Mucosa of rectum (tissue), 2 donors: Measurements from ENCODE around the gene CR1.
"Not testable (repeated sequence)": the region's sequence is repeated elsewhere in the genome, so short reads cannot be mapped to it uniquely, and the experiment has no call there.

Experiments
- H3K27ac ChIP-seq, 2 donors: one replicate each; pipeline ENCODE4 v1.7.0; 2013; ENCODE audit warnings: inconsistent platforms in 2 of 2, low read depth in 2 of 2, low read length in 2 of 2
- H3K27me3 ChIP-seq, 2 donors: one replicate each; pipeline ENCODE4 v1.7.0; 2013; ENCODE audit warnings: low read length in 2 of 2; ENCODE audit not compliant: control insufficient read depth in 2 of 2, insufficient read depth in 2 of 2
- H3K36me3 ChIP-seq, 2 donors: one replicate each; pipeline ENCODE4 v1.7.0; 2013; ENCODE audit warnings: low read length in 2 of 2; ENCODE audit not compliant: control insufficient read depth in 2 of 2, insufficient read depth in 2 of 2
- H3K4me1 ChIP-seq, 2 donors: one replicate each; pipeline ENCODE4 v1.7.0; 2013; ENCODE audit warnings: low read length in 2 of 2, mild to moderate bottlenecking in 1 of 2; ENCODE audit not compliant: control insufficient read depth in 2 of 2, insufficient read depth in 2 of 2
- H3K4me3 ChIP-seq, 2 donors: one replicate each; pipeline ENCODE4 v1.7.0; 2013; ENCODE audit warnings: low read length in 2 of 2
- H3K9ac ChIP-seq, 2 donors: one replicate each; pipeline ENCODE4 v1.7.0; 2013; ENCODE audit warnings: low read length in 2 of 2, low read depth in 1 of 2, mild to moderate bottlenecking in 1 of 2
- H3K9me3 ChIP-seq, 2 donors: one replicate each; pipeline ENCODE4 v1.7.0; 2013; ENCODE audit warnings: low read length in 2 of 2; ENCODE audit not compliant: control insufficient read depth in 2 of 2
- donor health status: healthy.
- donor health status: Normal muscosa, but diverticular disease.

CR1 gene

DNA sequence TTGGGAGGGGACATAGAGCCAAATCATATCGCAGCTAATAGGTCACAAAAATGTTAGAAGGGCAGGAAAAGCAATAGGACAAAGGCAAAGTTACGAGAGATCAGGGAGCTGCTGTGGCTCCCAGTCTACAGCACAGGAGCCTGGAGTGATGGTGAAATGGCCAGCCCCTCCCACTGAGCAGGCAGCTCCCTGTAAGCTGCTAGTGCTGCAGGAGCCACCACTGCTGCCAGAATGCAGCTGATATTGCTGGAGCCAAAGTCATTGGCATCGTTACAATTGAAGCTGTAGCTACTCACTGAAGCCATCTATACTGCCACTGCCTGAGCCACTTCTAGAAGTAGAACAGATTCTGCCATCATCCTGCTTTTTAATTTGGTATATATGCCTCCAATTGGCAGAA, 29.3 kb downstream of the CR1 start:
- not testable (repeated sequence) for H3K4me1 ChIP-seq, H3K36me3 ChIP-seq, H3K27ac ChIP-seq, H3K9ac ChIP-seq, H3K4me3 ChIP-seq, H3K9me3 ChIP-seq, H3K27me3 ChIP-seq

DNA sequence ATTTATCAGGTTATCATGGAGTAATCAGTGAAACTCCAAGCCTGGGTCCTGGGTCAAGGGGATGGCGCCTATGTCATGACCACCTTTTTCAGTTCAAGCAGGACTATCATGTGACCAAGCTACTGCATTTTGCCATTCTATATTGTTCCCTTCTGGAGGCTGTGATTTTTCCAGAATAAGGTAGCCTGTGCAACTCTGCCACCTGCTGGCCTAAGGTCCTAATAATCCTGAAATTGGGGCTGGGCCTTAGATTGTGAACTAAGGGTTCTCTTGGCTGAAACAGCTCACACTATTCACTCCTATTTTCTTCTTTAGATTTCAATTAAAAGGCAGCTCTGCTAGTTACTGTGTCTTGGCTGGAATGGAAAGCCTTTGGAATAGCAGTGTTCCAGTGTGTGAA, 32.4 kb downstream of the CR1 start:
- H3K4me1 ChIP-seq, H3K4me3 ChIP-seq, H3K9me3 ChIP-seq, H3K27me3 ChIP-seq, H3K36me3 ChIP-seq, H3K27ac ChIP-seq, H3K9ac ChIP-seq: not testable (repeated sequence)

DNA sequence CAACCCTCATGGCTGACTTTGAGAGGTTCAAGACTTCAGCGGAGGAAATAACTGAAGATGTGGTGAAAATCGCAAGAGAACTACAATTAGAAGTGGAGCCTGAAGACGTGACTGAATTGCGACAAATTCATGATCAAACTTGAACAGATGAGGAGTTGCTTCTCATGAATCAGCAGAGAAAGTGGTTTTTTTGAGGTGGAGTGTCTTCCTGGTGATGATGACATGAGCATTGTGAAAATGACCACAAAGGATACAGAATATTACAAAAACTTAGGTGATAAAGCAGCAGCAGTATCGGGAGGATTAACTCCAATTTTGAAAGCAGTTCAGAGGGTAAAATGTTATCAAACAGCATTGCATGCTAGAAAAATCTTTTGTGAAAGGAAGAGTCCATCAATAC, 40.3 kb downstream of the CR1 start:
- H3K9ac ChIP-seq, H3K27me3 ChIP-seq: not testable (repeated sequence)

GRCh38 chr1:207546677-207547357, 50.9 kb downstream of the CR1 start:
- H3K9me3 ChIP-seq, H3K4me3 ChIP-seq, H3K27me3 ChIP-seq, H3K4me1 ChIP-seq, H3K27ac ChIP-seq, H3K9ac ChIP-seq, H3K36me3 ChIP-seq: not testable (repeated sequence)

More for the DNA sequence above, 40.3 kb downstream of the CR1 start:
- not testable (repeated sequence) for H3K9me3 ChIP-seq, H3K36me3 ChIP-seq, H3K4me3 ChIP-seq, H3K4me1 ChIP-seq, H3K27ac ChIP-seq

- not testable (repeated sequence) for H3K4me3 ChIP-seq, H3K4me1 ChIP-seq, H3K36me3 ChIP-seq, H3K9me3 ChIP-seq, H3K9ac ChIP-seq, H3K27ac ChIP-seq, H3K27me3 ChIP-seq
Observed at GRCh38 chr1:207554823-207555222, 58.9 kb downstream of the CR1 start.

GRCh38 chr1:207565546-207566468, 69.8 kb downstream of the CR1 start:
- Histone ChIP-seq H3K27ac (no peak overlapping the region), H3K4me3 (no peak overlapping the region), H3K27me3 (no peaks in the 10 kb centered on the region), H3K9me3 (no peaks in the 10 kb centered on the region), H3K4me1 (no peaks in the 10 kb centered on the region), H3K36me3 (no peaks in the 10 kb centered on the region), H3K9ac (no peak overlapping the region)

- not testable (repeated sequence) for H3K4me3 ChIP-seq, H3K36me3 ChIP-seq, H3K9me3 ChIP-seq, H3K27ac ChIP-seq, H3K27me3 ChIP-seq, H3K4me1 ChIP-seq, H3K9ac ChIP-seq
Observed at GRCh38 chr1:207571926-207572325, 76.0 kb downstream of the CR1 start.

DNA sequence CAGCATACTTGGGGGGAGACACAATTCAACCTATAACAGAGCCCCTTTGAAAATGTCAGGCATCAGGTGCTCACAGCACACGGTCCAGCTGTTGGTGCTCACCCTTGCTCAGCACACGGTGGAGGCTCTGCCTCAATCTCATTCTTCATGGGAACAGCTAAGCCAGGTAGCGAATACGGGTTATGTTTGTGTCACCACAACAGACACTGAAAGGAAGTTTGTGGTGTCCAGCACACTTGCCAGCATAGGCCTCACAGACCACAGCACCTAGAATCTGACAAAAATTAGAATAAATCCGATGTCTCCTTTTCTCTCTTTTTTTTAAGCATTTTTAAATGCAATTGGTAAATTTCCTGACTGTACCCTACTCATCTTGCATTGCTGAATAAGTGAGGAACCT, 77.1 kb downstream of the CR1 start:
- H3K9me3 ChIP-seq, H3K4me3 ChIP-seq, H3K27me3 ChIP-seq, H3K9ac ChIP-seq, H3K27ac ChIP-seq, H3K4me1 ChIP-seq, H3K36me3 ChIP-seq: not testable (repeated sequence)

DNA sequence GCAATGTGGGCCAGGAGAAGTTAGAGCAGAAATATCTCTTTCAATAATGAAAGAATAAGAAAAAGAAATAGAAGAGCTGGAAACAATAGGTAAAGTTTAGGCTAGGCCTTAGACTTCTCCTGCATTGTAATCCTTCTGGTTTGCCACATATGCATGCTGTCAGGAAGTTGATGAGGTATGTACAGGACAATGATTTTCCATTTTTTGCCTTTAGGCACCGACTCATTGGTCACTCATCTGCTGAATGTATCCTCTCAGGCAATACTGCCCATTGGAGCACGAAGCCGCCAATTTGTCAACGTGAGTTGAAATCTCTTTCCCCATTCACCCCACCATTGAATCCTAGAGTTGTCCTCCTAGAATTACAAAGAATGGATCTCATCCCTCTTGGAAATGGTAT, 79.4 kb downstream of the CR1 start:
- not testable (repeated sequence) for H3K27me3 ChIP-seq, H3K36me3 ChIP-seq, H3K4me1 ChIP-seq, H3K27ac ChIP-seq, H3K4me3 ChIP-seq, H3K9me3 ChIP-seq, H3K9ac ChIP-seq

DNA sequence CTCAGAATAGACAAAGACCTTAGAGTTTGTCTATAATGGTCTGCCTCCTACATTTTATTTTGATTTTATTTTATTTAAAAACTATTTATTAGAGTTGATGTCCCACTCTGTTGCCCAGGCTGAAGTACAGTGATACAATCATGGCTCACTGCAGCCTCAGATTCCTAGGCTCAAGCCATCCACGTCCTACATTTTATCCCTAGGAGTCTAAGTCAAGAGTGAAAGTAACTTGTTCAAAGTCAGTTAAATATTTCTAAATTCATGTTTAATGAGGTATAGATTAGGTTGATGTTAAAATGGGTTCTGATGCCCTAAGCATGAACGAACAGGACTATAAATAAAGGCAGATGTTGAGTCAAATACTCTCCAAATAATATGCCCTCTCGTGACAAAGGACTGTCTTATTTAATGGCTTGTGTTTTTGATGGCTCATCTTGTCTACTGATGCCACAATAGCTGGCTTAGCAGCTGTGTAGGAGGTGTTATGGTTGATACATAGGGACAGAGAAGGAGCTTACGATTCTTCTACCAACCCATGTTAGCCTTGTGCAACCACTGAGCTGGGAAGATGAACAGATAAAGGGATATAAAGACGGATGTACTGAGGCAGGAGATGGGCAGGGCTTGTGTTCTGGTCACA, 83.0 kb downstream of the CR1 start:
- H3K9ac ChIP-seq: no peak overlapping the region
- no peaks in the 10 kb centered on the region for H3K27me3 ChIP-seq
- H3K27ac ChIP-seq: no peak overlapping the region
- H3K9me3 ChIP-seq: no peaks in the 10 kb centered on the region
- H3K4me3 ChIP-seq: no peak overlapping the region
- H3K36me3 ChIP-seq: no peaks in the 10 kb centered on the region
- H3K4me1 ChIP-seq: no peaks in the 10 kb centered on the region
